SKM-1 (cell line): ENCODE results near the gene INTS1.
"Not testable (repeated sequence)": the region's sequence is repeated elsewhere in the genome, so short reads cannot be mapped to it uniquely, and the experiment has no call there.

Experiments used
- DNase-seq: peaks from one replicate; lab custom pipeline; 2025; ENCODE audit not compliant: unreplicated experiment; lab: John Stamatoyannopoulos, UW

Gene INTS1

GRCh38 chr7:1447551-1448244 lies 56.5 kb downstream of the INTS1 start:
- DNase-seq: no peak

DNA sequence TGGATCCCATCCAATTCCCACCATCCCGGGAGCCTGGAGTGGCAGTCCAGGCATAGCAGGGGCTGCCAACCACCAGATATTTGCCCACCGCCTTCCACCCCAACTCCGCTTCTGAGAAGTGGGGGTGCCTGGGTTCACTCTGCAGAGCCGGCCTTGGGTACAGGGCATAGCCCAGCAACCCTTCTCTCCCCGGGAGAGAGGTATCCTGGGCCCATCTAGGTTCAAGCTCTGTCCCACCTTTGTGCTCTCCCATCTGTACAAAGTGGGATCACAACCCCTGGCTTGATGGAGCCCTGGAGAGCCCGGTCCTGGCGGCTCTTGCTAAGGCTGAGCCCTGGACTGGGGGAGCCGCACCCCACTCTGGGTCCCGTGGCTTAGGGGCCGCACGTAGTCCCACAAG lies 57.1 kb downstream of the INTS1 start:
- DNase-seq: no peak

DNA sequence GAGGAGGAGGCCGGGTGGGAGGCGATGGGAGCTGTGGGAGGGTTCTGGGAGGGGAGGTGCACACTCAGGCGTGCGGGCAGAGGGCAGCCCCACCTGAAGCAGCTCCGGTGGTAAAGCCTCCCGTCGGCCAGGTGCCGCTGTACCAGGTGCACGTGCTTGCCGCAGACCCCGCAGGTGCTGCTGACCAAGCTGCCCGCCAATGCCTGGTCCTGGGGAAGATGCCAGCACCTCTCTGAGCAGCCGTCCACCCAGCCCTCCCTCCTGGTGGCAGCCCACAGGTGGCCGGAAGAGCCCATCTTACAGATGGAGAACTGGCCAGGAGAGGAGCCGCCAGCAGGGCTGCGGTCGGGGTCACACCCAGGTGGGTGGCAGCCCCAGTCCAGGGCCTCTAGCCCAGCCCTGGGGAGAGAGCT lies 57.6 kb downstream of the INTS1 start:
- no peak for DNase-seq

DNA sequence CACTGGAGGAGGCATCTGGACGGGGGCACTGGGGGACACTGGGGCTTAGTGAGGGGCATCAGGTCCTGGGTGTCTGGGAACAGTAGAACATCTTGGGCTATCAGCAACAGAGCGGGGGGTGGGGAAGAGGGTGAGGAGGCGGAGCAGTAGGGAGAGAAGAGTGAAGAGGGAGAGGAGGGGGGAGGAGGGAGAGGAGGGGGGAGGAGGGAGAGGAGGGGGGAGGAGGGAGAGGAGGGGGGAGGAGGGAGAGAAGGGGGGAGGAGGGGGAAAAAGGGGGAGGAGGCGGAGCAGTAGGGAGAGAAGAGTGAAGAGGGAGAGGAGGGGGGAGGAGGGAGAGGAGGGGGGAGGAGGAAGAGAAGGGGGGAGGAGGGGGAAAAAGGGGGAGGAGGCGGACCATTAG lies 58.2 kb downstream of the INTS1 start:
- DNase-seq: not testable (repeated sequence)

DNA sequence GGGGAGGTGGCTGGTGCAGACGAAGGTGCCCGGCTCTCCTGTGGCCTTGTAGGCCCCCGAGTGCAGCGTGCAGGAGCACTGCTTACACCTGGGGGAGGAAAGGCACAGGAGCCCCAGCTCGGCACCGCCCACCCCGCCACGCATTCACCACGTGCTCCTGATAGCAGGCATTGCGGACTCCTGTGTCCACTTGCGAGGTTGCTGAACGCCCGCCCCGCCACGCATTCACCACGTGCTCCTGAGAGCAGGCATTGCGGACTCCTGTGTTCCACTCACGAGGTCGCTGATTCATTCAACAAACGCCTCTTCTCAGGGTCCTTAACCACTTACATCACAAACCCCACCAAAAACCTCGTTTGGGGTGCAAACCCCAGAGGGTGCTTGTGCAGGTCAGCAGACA lies 58.8 kb downstream of the INTS1 start:
- DNase-seq: no peak

DNA sequence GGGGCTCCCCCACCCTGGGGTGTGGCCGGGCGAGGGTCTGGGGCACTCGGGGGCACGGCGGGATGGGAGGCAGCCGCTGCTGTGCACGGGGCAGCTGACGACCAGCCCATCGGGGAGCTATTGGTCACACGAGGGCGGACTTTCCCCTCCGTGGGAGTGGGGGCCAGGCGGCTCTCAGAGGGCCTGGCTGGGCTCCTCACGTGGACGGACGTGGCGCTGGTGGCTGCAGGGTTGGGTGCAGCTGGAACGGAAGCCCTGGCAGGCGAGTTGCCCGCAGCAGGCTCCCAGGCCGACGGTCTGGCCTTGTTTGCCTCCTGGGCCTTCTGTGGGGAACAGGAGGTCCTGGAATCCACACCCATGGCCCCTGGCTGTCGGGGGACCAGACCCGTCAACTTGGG lies 59.3 kb downstream of the INTS1 start:
- no peak for DNase-seq

- no peak for DNase-seq
Observed at GRCh38 chr7:1444214-1444924, 59.8 kb downstream of the INTS1 start.

DNA sequence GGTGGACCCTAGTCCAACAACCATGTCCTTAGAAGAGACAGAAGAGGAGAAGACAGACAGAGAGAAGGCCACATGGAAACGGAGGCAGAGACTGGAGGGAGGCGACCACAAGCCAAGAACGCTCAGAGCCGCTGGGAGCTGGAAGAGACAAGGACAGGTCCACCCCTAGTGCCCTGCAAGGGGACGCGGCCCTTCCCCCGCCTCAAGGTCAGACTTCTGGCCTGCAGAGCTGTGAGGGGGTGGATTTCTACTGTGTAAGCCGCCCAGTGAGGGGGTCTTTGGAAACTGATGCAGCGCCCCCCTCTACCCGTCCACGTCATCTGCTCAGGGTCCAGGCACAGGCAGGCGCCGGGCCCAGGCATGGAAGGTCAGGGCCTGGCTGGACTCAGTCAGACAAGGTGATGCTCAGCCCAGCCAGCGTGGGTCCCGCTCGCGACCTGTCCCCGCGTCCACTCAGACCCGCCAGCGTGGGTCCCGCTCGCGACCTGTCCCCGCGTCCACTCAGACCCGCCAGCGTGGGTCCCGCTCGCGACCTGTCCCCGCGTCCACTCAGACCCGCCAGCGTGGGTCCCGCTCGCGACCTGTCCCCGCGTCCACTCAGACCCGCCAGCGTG lies 60.5 kb downstream of the INTS1 start:
- DNase-seq: not testable (repeated sequence)

- DNase-seq: no peak
Observed at GRCh38 chr7:1442355-1443124, 61.6 kb downstream of the INTS1 start.

GRCh38 chr7:1441615-1442354 lies 62.4 kb downstream of the INTS1 start:
- no peak for DNase-seq

DNA sequence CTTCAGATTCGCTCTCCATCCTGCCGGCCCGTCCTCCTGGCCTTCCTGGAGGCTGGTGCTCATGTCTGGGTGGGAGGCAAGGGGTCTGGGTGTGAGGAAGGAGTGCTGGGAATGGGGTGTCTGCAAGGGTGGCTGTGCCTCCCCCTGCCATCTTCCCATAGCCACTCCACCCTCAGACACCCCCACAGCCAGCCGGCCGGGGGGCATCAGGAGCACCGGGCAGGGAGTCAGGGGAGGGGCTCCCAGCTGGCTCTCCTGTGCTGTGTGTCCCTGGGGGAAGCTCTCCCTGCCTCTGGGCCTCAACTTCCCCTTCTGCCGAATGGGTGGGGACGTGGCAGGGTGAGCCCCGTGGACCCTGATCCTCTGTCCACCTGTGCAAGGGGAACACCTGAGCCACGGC lies 63.6 kb downstream of the INTS1 start:
- DNase-seq: no peak

GRCh38 chr7:1439373-1440363 lies 64.5 kb downstream of the INTS1 start:
- DNase-seq: no peak

GRCh38 chr7:1438821-1439220 lies 65.4 kb downstream of the INTS1 start:
- no peak for DNase-seq

DNA sequence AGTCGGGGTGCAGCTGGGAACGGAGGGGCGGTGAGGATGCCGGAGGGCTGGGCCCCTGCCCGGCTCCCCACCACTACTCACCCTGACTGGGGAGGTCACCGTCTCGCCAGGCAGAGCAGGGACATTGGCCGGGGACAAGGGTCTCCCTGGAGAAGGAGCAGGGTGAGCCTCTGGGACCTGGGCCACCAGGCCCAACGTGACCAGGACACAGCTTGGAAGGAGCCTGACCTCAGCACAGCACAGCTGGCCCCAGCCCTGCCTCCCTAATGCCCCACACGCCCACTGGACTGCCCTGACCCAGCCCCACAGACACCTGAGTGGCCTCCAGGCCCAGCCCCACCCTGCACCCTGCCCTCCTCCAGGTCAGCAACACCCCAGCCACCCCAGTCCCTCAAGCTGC lies 66.0 kb downstream of the INTS1 start:
- no peak for DNase-seq

GRCh38 chr7:1437155-1437880 lies 66.9 kb downstream of the INTS1 start:
- no peak for DNase-seq

- no peak for DNase-seq
Observed at GRCh38 chr7:1436608-1437007, 67.6 kb downstream of the INTS1 start.

DNA sequence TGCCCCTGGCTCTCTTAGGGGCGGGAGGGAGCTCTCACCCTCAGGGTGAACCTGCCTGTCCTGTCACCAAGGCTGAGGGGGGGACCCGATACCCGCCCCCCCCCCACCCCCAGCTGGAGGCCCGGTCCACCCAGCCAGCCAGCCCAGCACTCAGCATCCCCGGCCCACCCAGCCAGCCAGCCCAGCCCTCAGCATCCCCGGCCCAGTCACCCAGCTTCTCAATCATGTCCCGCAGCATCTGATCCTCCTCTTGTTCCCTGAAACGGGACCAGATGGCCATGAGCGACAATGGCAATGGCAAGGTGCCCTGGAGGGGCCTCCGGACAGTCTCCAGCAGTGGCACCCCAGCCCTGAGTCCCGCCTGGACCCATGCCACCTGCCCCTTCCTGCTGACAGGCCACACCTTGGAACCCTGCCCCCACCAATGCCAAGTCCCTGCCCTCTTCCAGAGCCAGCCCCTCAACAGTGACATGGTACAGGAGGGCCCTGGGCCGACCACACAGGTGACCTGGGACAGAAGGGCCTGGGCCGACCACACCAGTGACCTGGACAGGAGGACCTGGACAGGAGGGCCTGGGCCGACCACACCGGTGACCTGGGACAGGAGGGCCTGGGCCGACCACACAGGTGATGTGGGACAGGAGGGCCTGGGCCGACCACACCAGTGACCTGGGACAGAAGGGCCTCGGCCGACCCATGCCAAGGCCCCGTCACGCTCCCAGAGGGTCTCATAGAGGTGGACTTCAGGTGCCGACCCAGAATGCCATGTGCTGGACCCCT lies 69.1 kb downstream of the INTS1 start:
- no peak for DNase-seq

GRCh38 chr7:1434165-1434718 lies 69.9 kb downstream of the INTS1 start:
- DNase-seq: no peak
